Smooth muscle cell (in vitro differentiated cells): Measurements from ENCODE around the gene SMG5. TPM values are rescaled to one million over a fixed set of nuclear protein-coding genes. Genes with fewer than 3 reads are reported as not detected.
A peak's percentile ranks its signal among the peaks of the same experiment; 100 is the strongest.

ENCODE experiments used
- DNase-seq: peaks from one replicate; lab custom pipeline; 2025; ENCODE audit not compliant: unreplicated experiment; lab: John Stamatoyannopoulos, UW
- H2AFZ ChIP-seq: fragments of 200-600 bp; sonication (generic); 2 replicates; pipeline ENCODE4 v1.6.0; 2016; ENCODE audit warnings: antibody characterized with exemption, low read depth, mild to moderate bottlenecking
- H3F3A ChIP-seq: fragments of 200-600 bp; sonication (generic); 2 replicates; pipeline ENCODE4 v1.6.0; 2017; ENCODE audit warnings: antibody characterized with exemption, low read depth
- H3K27ac ChIP-seq: fragments of 200-600 bp; sonication (generic); 2 replicates; pipeline ENCODE4 v1.5.1; 2016; ENCODE audit warnings: low read depth, mild to moderate bottlenecking
- H3K27me3 ChIP-seq: fragments of 200-600 bp; sonication (generic); 2 replicates; pipeline ENCODE4 v1.6.1; 2016; ENCODE audit warnings: low read depth, mild to moderate bottlenecking
- H3K36me3 ChIP-seq: fragments of 200-600 bp; sonication (generic); 2 replicates; pipeline ENCODE4 v1.5.1; 2016; ENCODE audit warnings: low read depth
- H3K4me1 ChIP-seq: fragments of 200-600 bp; sonication (generic); 2 replicates; pipeline ENCODE4 v1.5.1; 2016; ENCODE audit warnings: low read depth
- H3K4me2 ChIP-seq: fragments of 200-600 bp; sonication (generic); 2 replicates; pipeline ENCODE4 v1.6.0; 2016; ENCODE audit warnings: mild to moderate bottlenecking
- H3K4me3 ChIP-seq: fragments of 200-600 bp; sonication (generic); 2 replicates; pipeline ENCODE4 v1.5.1; 2016; ENCODE audit warnings: mild to moderate bottlenecking
- H3K79me2 ChIP-seq: fragments of 200-600 bp; sonication (generic); 2 replicates; pipeline ENCODE4 v1.6.0; 2016; ENCODE audit warnings: low read depth, mild to moderate bottlenecking
- H3K9ac ChIP-seq: fragments of 200-600 bp; sonication (generic); 2 replicates; pipeline ENCODE4 v1.6.0; 2016; ENCODE audit warnings: low read depth
- H3K9me3 ChIP-seq: fragments of 200-600 bp; sonication (generic); replicated peaks from 2 replicates; pipeline ENCODE4 v1.5.1; 2016; ENCODE audit warnings: low read depth
- H4K20me1 ChIP-seq: fragments of 200-600 bp; sonication (generic); 2 replicates; pipeline ENCODE4 v1.6.0; 2016; ENCODE audit warnings: low read depth
- WGBS: methylation state at CpG from one replicate; pipeline ENCODE4 v1.1.7; 2016; ENCODE audit warnings: low lambda C conversion rate; 5-methylcytosine and 5-hydroxymethylcytosine counted together
- polyA plus RNA-seq: library from polyadenylated mRNA; unstranded; fragments of >200 nt; fragmentation: Nextera tagmentation; extraction: Ambion mirVana; gene quantifications from 2 replicates; pipeline ENCODE4 v1.2.1, GENCODE V29; 2016
- total RNA-seq: library from RNA; depleted of rRNA; stranded (reverse); fragments of >200 nt; gene quantifications from 2 replicates; pipeline ENCODE4 v1.2.3, GENCODE V29; 2014
- TF ChIP-seq, protein P1 (sequence below): fragments of 200-600 bp; sonication (generic); IDR thresholded peaks from 2 replicates; pipeline ENCODE4 v1.5.1; 2017; ENCODE audit warnings: borderline replicate concordance, mild to moderate bottlenecking, antibody characterized with exemption; ENCODE audit not compliant: insufficient read depth, poor library complexity, severe bottlenecking

SMG5 gene
- total and polyA plus RNA-seq, 2 experiments from 2014 or later = 42.3 to 47.4 TPM

DNA sequence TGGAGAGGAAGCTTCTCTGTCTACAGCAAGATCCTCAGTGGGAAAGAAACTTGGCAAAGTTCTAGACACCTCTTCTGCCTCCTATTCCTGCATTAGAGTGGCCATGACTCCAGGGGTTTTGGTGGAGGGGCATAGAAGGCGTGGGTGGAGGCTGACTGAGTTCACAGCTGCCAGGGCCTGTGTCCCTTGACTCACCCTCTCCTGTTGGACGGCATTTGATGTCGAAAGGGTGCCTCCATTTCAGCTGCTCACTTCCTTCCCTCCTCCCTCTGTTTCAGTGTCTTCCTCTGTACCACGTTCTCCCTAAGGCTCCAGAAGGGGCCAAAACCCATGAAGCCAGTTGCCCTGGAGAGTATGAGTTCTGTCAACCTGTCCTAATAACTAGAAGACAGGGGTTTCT is 2.1 kb upstream of the SMG5 start:
- TF ChIP-seq, protein P1, sequence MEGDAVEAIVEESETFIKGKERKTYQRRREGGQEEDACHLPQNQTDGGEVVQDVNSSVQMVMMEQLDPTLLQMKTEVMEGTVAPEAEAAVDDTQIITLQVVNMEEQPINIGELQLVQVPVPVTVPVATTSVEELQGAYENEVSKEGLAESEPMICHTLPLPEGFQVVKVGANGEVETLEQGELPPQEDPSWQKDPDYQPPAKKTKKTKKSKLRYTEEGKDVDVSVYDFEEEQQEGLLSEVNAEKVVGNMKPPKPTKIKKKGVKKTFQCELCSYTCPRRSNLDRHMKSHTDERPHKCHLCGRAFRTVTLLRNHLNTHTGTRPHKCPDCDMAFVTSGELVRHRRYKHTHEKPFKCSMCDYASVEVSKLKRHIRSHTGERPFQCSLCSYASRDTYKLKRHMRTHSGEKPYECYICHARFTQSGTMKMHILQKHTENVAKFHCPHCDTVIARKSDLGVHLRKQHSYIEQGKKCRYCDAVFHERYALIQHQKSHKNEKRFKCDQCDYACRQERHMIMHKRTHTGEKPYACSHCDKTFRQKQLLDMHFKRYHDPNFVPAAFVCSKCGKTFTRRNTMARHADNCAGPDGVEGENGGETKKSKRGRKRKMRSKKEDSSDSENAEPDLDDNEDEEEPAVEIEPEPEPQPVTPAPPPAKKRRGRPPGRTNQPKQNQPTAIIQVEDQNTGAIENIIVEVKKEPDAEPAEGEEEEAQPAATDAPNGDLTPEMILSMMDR = no peak
- Histone ChIP-seq H2AFZ (no peak overlapping the region), H3K9ac (peak overlapping the region; percentile 43), H3K27ac (peak overlapping the region; percentile 62), H3K4me1 (peaks cover 24% of the 10 kb centered on the region), H3F3A (no peaks in the 10 kb centered on the region), H3K36me3 (no peaks in the 10 kb centered on the region), H3K9me3 (no peaks in the 10 kb centered on the region), H3K4me2 (peak overlapping the region; percentile 96), H4K20me1 (peaks cover 22% of the 10 kb centered on the region), H3K27me3 (no peaks in the 10 kb centered on the region), H3K79me2 (peaks cover 30% of the 10 kb centered on the region), H3K4me3 (peak overlapping the region; percentile 82)
- no peak for DNase-seq
- 62% methylated on average over 4 of the region's 4 CpGs for WGBS

- peaks cover 35% of the 10 kb centered on the region for H3K79me2 ChIP-seq
- H3K4me3 ChIP-seq = peak within 1 kb of the TSS; percentile 82
- WGBS = 80% methylated on average over 7 of the region's 7 CpGs
- TF ChIP-seq, protein P1 = no peak
- H3K4me1 ChIP-seq = peaks cover 24% of the 10 kb centered on the region
- no peaks in the 10 kb centered on the region for H3K9me3 ChIP-seq
- peak within 1 kb of the TSS; percentile 87 for H3K27ac ChIP-seq
- no peaks in the 10 kb centered on the region for H3K27me3 ChIP-seq
- H2AFZ ChIP-seq = peak within 1 kb of the TSS; percentile 87
- peaks cover 29% of the 10 kb centered on the region for H4K20me1 ChIP-seq
- DNase-seq = no peak
- no peaks in the 10 kb centered on the region for H3F3A ChIP-seq
- H3K36me3 ChIP-seq = no peaks in the 10 kb centered on the region
- H3K9ac ChIP-seq = peak within 1 kb of the TSS; percentile 97
- H3K4me2 ChIP-seq = peak within 1 kb of the TSS; percentile 96
Measured at GRCh38 chr1:156284112-156284511, 1.5 kb upstream of the SMG5 start, which contains the start of gene TMEM79. TSS of gene TMEM79 (plus strand) at chr1:156284325. CDS start at chr1:156285227, 902 bp downstream.

- Histone ChIP-seq H3K79me2 (peaks cover 36% of the 10 kb centered on the region), H3K4me1 (peaks cover 24% of the 10 kb centered on the region), H3K4me2 (peak overlapping the region; percentile 96), H3K27me3 (no peaks in the 10 kb centered on the region), H3F3A (no peaks in the 10 kb centered on the region), H3K4me3 (peak overlapping the region; percentile 82), H3K27ac (no peak overlapping the region), H3K36me3 (no peaks in the 10 kb centered on the region), H2AFZ (peak overlapping the region; percentile 87), H3K9ac (peak overlapping the region; percentile 97), H3K9me3 (no peaks in the 10 kb centered on the region), H4K20me1 (peaks cover 35% of the 10 kb centered on the region)
- TF ChIP-seq, protein P1 = no peak
- 97% methylated on average over 1 of the region's 1 CpG for WGBS
- DNase-seq = no peak
Measured at GRCh38 chr1:156283521-156283920, 896 bp upstream of the SMG5 start.

DNA sequence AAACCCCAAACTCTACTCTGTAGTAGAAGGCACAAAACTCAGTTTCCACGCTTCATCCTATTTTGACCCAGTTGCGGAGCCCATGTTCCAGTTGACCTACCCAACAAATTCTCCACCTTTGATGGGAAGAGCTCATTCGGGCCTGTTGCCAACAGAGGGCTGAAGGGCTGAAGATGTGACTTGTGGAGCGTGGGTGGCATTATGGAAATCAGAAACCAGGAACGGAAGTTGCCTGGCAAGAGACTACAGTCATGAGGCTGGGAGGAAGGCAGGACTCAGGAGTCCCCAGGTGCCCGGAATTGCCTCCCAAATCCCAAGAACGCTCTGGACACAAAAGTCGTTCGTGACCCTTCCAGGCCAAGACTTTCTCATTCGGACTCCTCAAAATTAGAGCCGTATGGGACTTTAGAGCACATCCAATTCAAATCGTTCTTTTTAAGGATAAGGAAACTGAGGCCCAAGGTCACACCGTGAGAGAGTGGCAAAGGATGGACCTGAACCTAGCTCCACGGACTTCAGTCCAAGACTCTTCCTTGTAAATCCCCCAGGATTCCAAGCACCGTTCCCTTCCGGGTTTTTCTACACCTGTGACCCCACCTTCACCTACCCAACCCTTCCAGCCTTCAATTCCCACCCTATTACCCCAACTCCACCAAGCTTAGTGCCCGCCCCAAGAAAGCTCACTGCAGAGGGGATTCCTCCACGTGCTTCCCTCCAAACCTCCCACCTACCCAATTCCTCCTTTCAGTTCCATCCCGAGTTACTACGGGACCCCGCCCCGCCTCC is 739 bp downstream of the SMG5 start:
- H3F3A ChIP-seq = no peaks in the 10 kb centered on the region
- DNase-seq = no peak
- no peaks in the 10 kb centered on the region for H3K36me3 ChIP-seq
- peaks cover 24% of the 10 kb centered on the region for H3K4me1 ChIP-seq
- H3K9ac ChIP-seq = peak overlapping the region; percentile 97
- TF ChIP-seq, protein P1 = no peak
- 11% methylated on average over 22 of the region's 22 CpGs for WGBS
- peak overlapping the region; percentile 87 for H3K27ac ChIP-seq
- H2AFZ ChIP-seq = peak overlapping the region; percentile 37
- peak overlapping the region; percentile 82 for H3K4me3 ChIP-seq
- H3K9me3 ChIP-seq = no peaks in the 10 kb centered on the region
- H3K27me3 ChIP-seq = no peaks in the 10 kb centered on the region
- H3K79me2 ChIP-seq = peaks cover 42% of the 10 kb centered on the region
- peaks cover 44% of the 10 kb centered on the region for H4K20me1 ChIP-seq
- H3K4me2 ChIP-seq = peak overlapping the region; percentile 94
